Activated T-helper 2 cell treated with anti-CD3 and anti-CD28 coated beads, Interferon-gamma antibody, Interleukin-2, Interleukin-4, amounts not matched to agents 10 μg/mL and 5 μg/mL and 100 μg/mL, durations not matched to agents 14 hours and 24 hours and 36 hours (primary cell): Measurements from ENCODE around the gene NAPA. TPM values are rescaled to one million over a fixed set of nuclear protein-coding genes. Genes with fewer than 3 reads are reported as not detected.

Experiments used
- DNase-seq: peaks from one replicate; pipeline ENCODE4 v3.0.0; 2021; ENCODE audit warnings: low spot score
- H3K27ac Mint-ChIP-seq: one replicate; pipeline ENCODE4 v1.8.0; 2021; ENCODE audit warnings: mixed read lengths
- H3K27me3 Mint-ChIP-seq: one replicate; pipeline ENCODE4 v1.8.0; 2021; ENCODE audit warnings: low read depth, mixed read lengths
- H3K36me3 Mint-ChIP-seq: one replicate; pipeline ENCODE4 v1.8.0; 2021; ENCODE audit warnings: low read depth, mixed read lengths
- H3K4me1 Mint-ChIP-seq: one replicate; pipeline ENCODE4 v1.8.0; 2021; ENCODE audit warnings: low read depth, mixed read lengths
- H3K4me3 Mint-ChIP-seq: one replicate; pipeline ENCODE4 v1.8.0; 2021; ENCODE audit warnings: low read depth, mild to moderate bottlenecking, moderate library complexity, mixed read lengths
- H3K9me3 Mint-ChIP-seq: one replicate; pipeline ENCODE4 v1.8.0; 2021; ENCODE audit warnings: mixed read lengths
- intact Hi-C: fragments of 100-400 bp; cut with micrococcal nuclease; formaldehyde crosslinking; loops from one replicate; pipeline ENCODE4 v1.15.1; 2023
- total RNA-seq: library from RNA; stranded (reverse); gene quantifications from 2 replicates; pipeline ENCODE4 v1.2.3, GENCODE V29; 2022

Gene NAPA
- total RNA-seq, 1 donor from 2014 or later: 56.9 TPM

DNA sequence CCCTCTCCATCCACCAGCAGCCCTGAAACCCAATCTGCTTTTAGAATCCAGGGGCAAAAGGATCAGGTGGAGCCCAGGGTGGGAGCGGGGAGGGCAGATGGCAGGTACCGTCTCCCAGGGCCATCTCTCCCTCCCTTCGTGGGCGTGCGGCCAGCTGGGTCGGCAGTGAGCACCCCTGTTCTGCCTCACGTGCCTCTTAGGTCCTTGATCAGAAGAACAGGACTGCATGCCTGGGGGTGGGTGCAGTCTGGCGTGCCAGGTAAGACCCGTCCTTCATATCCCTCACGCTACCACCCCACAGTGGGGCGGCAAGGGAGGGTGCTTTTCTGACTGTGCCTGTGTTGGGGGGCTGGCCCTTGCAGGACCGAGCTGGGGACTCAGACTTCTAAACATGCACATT is 45.1 kb downstream of the NAPA start:
- H3K4me1 Mint-ChIP-seq: peaks cover 7% of the 10 kb centered on the region
- no peaks in the 10 kb centered on the region for H3K9me3 Mint-ChIP-seq
- no peak overlapping the region for H3K4me3 Mint-ChIP-seq
- H3K27me3 Mint-ChIP-seq: peaks cover 37% of the 10 kb centered on the region
- no peak overlapping the region for H3K27ac Mint-ChIP-seq
- intact Hi-C loops: no loop called here
- H3K36me3 Mint-ChIP-seq: no peaks in the 10 kb centered on the region
- no peak for DNase-seq

DNA sequence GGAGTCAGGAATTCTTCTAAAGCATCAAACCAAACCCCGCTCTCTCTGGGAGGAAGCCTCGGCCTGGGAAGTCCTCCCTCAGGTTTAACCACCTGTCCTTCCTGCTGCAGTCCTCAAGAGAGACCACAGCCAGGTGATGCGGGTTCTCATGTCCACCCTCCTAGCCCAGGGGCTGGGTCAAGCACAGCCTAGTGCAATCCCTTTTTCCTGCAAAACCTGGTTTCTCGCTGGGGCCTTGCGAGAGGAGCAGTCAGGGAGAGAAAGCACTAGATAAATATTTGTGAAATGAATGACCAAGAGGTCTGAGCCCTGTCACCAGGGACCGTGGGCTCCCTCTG is 45.5 kb downstream of the NAPA start:
- H3K4me1 Mint-ChIP-seq: peaks cover 7% of the 10 kb centered on the region
- H3K9me3 Mint-ChIP-seq: no peaks in the 10 kb centered on the region
- intact Hi-C loops: no loop called here
- H3K27ac Mint-ChIP-seq: no peak overlapping the region
- H3K27me3 Mint-ChIP-seq: peaks cover 40% of the 10 kb centered on the region
- no peak overlapping the region for H3K4me3 Mint-ChIP-seq
- no peak for DNase-seq
- H3K36me3 Mint-ChIP-seq: no peaks in the 10 kb centered on the region

DNA sequence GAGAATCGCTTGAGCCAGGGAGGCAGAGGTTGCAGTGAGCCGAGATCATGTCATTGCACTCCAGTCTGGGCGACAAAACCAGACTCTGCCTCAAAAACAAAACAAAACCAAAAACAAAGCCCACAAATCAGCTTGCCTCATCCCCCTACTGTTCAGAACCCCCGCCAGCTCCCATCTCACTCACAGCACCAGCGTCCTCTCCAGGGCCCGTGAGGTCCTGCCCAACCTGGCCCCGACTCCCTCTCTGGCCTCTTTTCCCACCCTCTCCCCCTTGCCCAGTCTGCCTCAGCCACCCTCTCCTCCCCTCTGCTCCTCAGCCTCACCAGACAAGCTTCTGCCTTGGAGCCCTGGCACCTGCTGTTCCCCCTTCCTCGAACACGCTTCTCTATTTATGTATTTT is 46.9 kb downstream of the NAPA start:
- H3K9me3 Mint-ChIP-seq: no peaks in the 10 kb centered on the region
- no peaks in the 10 kb centered on the region for H3K36me3 Mint-ChIP-seq
- peaks cover 7% of the 10 kb centered on the region for H3K4me1 Mint-ChIP-seq
- intact Hi-C loops: no loop called here
- peaks cover 42% of the 10 kb centered on the region for H3K27me3 Mint-ChIP-seq
- DNase-seq: no peak
- H3K4me3 Mint-ChIP-seq: no peak overlapping the region
- no peak overlapping the region for H3K27ac Mint-ChIP-seq

DNA sequence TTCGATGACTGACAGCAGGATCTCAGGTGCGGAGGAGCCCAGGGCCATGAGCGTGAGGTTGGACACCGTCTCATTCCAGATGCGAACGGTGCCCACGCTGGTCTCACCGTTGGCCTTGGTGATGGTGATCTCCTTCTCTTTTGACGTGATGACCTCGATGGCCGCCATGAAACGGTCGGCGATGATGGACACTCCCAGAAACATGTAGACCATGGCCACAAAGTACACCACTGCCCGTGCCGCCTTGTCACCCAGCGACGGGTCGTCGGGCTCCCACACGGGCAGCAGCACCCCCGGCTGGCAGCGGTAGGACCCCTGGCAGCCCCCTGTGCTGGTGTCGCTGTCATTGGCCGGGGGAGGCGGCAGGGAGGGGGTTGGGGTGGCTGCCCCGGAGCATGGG is 48.9 kb downstream of the NAPA start:
- intact Hi-C loops: no loop called here
- peaks cover 4% of the 10 kb centered on the region for H3K4me1 Mint-ChIP-seq
- peaks cover 37% of the 10 kb centered on the region for H3K27me3 Mint-ChIP-seq
- no peak overlapping the region for H3K27ac Mint-ChIP-seq
- H3K36me3 Mint-ChIP-seq: no peaks in the 10 kb centered on the region
- no peak overlapping the region for H3K4me3 Mint-ChIP-seq
- H3K9me3 Mint-ChIP-seq: no peaks in the 10 kb centered on the region
- DNase-seq: no peak

DNA sequence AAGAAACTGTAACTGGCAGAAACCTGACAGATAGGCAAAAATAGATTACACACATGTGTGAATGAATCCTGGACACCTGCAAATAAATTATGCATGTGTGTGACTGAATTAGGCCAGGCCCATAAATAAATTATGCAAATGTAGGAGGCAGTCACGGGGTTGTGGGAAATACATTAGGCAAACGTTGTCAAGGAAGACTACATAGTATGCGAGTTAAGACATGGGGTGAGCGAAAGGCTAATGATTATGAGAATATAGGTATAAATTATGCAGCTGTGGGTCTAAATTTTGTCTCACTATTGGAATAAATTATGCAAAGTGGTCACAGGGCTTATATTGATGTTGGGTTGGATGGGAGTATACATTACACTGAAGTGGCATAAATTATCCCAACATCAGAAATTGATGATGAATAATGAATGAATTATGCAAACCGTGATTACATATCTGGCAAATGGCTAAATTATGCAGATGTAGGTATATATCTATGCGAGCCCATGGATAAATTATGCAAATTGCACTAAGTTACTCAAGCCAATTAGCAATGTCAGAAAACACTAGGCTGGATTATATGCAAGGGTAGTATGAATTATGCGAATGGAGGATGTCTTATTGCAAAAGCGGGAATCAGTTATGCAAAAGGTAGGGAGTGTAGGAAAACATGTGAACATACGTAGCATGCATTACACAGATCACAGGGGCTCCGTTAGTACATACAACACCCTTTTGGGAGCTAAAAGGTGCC is 50.0 kb downstream of the NAPA start:
- Mint-ChIP-seq H3K9me3 (no peaks in the 10 kb centered on the region), H3K4me3 (no peak overlapping the region), H3K27ac (no peak overlapping the region), H3K4me1 (no peaks in the 10 kb centered on the region), H3K36me3 (no peaks in the 10 kb centered on the region), H3K27me3 (peaks cover 26% of the 10 kb centered on the region)
- intact Hi-C loops: no loop called here
- no peak for DNase-seq

DNA sequence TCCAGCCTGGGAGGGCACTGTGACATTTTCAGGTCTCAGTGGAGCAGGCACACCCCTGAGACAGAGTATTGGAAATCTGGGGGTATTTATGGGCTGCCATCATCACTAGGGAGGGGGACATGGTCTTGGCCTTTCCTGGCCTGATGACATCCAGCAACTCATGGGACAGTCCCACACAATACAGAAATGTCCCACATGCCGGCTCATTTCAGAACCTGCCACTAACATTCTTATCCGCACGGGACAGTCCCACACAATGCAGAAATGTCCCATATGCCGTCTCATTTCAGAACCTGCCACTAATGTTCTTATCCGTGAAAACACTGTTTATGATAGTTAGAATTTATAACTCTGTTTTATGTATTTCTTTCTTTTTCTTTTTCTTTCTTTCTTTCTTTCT is 53.0 kb downstream of the NAPA start:
- intact Hi-C loops: no loop called here
- no peak overlapping the region for H3K27ac Mint-ChIP-seq
- H3K4me1 Mint-ChIP-seq: peaks cover 2% of the 10 kb centered on the region
- no peak overlapping the region for H3K4me3 Mint-ChIP-seq
- no peak for DNase-seq
- H3K36me3 Mint-ChIP-seq: no peaks in the 10 kb centered on the region
- no peaks in the 10 kb centered on the region for H3K9me3 Mint-ChIP-seq
- H3K27me3 Mint-ChIP-seq: peaks cover 11% of the 10 kb centered on the region

DNA sequence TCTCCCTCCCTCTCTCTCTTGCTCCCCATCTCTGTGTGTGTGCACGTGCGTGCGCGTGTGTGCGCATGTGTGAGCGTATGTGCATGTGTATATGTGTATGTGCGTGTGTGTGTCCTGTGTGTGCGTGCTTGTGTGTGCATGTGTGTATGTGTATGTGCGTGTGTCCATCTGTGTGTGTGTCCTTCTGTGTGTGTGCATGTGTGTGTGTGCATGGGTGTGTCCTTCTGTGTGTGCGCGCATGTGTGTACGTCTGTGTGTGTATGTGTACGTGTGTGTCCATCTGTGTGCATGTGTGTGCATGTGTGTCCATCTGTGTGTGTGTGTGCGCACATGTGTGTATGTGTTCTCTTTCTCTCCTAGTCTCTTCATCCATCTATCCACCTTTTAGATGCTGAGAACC is 55.4 kb downstream of the NAPA start:
- H3K4me3 Mint-ChIP-seq: no peak overlapping the region
- DNase-seq: no peak
- H3K27ac Mint-ChIP-seq: no peak overlapping the region
- no peaks in the 10 kb centered on the region for H3K9me3 Mint-ChIP-seq
- peaks cover 23% of the 10 kb centered on the region for H3K27me3 Mint-ChIP-seq
- no peaks in the 10 kb centered on the region for H3K36me3 Mint-ChIP-seq
- H3K4me1 Mint-ChIP-seq: peaks cover 2% of the 10 kb centered on the region
- intact Hi-C loops: no loop called here

DNA sequence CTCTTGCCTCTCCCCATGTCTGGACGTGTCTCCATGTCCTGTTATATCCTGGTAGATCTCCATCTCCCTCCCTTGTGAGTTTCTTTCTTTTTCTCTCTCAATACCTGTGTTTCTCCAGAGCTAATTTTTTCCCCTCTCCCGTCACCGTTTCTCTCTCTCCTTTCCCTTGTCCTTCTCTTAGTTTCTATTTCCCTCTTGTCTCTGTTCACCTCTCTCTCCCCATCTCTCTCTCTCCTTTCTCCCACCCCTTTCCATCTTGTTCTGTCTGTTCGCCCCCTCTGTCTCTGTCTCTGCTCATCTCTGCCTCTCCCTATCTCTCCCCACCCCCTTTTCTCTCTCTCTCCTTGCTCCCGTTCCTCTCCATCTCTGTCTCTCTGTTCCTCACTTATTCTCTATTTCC is 56.2 kb downstream of the NAPA start:
- DNase-seq: no peak
- intact Hi-C loops: no loop called here
- H3K27me3 Mint-ChIP-seq: peaks cover 25% of the 10 kb centered on the region
- H3K27ac Mint-ChIP-seq: no peak overlapping the region
- H3K4me3 Mint-ChIP-seq: no peak overlapping the region
- peaks cover 2% of the 10 kb centered on the region for H3K4me1 Mint-ChIP-seq
- no peaks in the 10 kb centered on the region for H3K9me3 Mint-ChIP-seq
- no peaks in the 10 kb centered on the region for H3K36me3 Mint-ChIP-seq

DNA sequence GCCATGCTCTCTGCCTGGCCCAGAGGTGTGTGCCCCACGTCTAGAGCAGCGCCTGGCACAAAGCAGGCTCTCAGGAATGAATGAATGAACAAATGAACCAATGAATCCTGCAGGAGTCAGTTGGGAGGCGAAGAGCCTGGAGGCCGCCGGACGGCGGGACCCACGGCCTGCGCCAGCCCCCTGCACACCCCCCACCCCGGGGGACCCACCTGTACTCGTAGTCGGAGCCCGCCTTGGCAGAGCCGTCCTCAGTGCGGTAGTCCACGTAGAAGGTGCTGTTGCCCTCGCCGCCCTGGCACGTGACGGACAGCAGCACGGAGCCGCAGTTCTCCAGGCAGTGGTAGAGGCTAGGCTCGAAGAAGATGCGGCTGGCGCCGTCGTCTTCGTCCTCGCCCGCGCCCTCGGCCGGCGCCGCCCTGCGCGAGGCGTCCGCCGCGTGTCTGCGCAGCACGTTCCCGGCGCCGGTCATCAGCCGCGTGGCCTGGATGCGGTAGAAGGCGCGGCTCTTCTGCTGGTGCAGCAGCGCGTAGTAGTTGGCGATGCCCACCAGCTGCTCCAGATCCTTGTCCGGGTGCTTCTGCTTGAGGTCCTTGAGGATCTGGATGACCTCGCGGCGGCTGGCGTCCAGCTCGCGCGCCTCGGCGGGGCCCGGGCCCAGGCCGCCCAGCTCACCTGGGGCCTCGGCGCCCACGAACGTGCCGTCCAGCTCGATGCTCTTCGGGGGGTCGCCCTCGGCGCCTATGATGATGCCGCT is 58.0 kb downstream of the NAPA start:
- DNase-seq: no peak
- no peak overlapping the region for H3K27ac Mint-ChIP-seq
- H3K4me1 Mint-ChIP-seq: peaks cover 2% of the 10 kb centered on the region
- H3K9me3 Mint-ChIP-seq: no peaks in the 10 kb centered on the region
- peaks cover 26% of the 10 kb centered on the region for H3K27me3 Mint-ChIP-seq
- no peak overlapping the region for H3K4me3 Mint-ChIP-seq
- intact Hi-C loops: no loop called here
- no peaks in the 10 kb centered on the region for H3K36me3 Mint-ChIP-seq

DNA sequence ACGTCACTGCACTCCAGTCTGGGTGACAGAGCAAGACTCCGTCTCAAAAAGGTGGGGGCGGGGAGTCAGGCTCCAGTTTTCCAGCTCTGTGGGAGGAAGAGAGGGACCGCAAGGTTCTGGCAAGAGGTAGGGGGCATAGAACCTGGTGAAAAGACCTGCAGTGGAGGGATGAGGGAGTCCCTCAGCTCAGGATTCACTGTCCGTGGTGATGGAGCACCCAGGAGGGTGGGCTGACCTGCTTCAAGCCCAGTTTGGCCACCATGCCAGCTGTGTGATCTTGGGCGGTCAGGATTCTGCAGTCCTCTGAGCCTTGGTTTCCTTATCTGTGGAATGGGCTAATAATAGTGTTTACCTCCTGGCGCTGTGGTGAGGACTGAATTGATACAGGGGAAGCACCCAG is 64.4 kb downstream of the NAPA start:
- H3K36me3 Mint-ChIP-seq: no peaks in the 10 kb centered on the region
- H3K4me1 Mint-ChIP-seq: peaks cover 14% of the 10 kb centered on the region
- no peaks in the 10 kb centered on the region for H3K9me3 Mint-ChIP-seq
- peaks cover 49% of the 10 kb centered on the region for H3K27me3 Mint-ChIP-seq
- intact Hi-C loops: no loop called here
- DNase-seq: no peak
- no peak overlapping the region for H3K27ac Mint-ChIP-seq
- no peak overlapping the region for H3K4me3 Mint-ChIP-seq

DNA sequence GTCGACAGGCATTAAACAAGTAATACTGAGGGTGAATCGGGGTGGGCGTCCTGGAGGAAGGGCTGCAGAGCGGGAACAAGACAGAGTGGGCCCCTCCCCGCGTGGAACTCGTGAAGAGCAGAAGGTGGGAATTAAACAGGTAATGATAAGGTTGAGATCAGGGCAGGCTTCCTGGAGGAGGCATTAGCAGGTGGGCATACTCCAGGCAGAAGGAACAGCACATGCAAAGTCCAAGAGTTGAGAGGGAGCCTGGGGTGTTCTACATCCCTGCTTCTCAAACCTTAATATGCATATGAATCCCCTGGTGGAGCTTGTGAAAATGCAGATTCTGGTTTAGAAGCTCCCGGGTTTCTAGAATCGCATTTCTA is 66.5 kb downstream of the NAPA start:
- H3K9me3 Mint-ChIP-seq: no peaks in the 10 kb centered on the region
- H3K4me1 Mint-ChIP-seq: peaks cover 32% of the 10 kb centered on the region
- intact Hi-C loops: no loop called here
- H3K36me3 Mint-ChIP-seq: no peaks in the 10 kb centered on the region
- DNase-seq: no peak
- no peak overlapping the region for H3K27ac Mint-ChIP-seq
- H3K4me3 Mint-ChIP-seq: no peak overlapping the region
- H3K27me3 Mint-ChIP-seq: peaks cover 52% of the 10 kb centered on the region

DNA sequence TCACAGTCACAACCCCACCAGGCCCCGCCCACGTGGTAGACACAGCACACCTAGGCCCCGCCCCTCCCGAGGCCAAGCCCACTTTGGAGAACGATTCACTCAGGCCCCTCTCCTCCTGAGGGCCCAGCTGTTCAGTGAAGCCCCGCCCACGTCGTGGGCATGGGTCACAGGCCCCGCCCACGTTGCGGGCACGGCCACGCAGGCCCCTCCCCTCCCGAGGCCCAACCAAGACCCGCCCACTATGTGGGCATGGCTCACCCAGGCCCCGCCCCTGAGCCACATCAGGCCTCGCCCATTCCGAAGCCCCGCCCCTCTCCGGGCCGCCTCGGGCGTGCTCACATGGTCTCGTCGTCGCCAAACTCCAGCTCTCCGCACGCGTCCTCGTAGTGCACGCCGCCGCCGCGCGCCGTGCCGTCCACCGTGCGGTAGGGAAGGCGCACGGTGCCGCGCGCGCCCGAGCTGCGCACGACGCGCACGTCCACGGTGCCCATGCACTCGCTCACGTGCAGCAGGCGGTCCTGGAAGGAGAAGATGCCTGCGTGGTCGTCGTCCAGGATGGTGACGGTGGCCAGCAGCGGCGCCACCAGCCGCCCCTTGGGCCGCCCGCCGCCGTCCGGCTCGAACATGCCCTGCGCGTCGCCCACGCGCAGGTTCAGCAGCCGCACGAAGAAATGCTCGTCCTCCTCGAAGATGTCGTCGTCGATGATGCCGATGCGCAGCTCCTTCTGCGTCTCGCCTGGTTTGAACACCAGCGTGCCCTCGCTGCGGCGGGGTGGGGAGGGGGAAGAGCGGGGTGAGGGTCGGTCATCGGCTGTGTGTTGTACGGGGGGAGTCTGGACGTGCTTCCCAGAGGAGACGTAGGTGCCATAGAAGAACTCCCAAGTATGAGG is 67.1 kb downstream of the NAPA start:
- Mint-ChIP-seq H3K27me3 (peaks cover 58% of the 10 kb centered on the region), H3K4me3 (peak overlapping the region; percentile 49), H3K36me3 (no peaks in the 10 kb centered on the region), H3K4me1 (peaks cover 37% of the 10 kb centered on the region), H3K9me3 (no peaks in the 10 kb centered on the region), H3K27ac (no peak overlapping the region)
- DNase-seq: peak; percentile 68
- intact Hi-C loops: no loop called here
